Embryonic facial prominence (tissue), 1 donor: ENCODE measurements around the gene DIP2C.

ENCODE experiments used
- DNase-seq: peaks from one replicate; pipeline ENCODE4 v3.0.0-alpha.2; 2016; ENCODE audit errors: extremely low spot score

The DIP2C gene

GRCh38 chr10:555682-556350 lies 133.7 kb downstream of the DIP2C start:
- no peak for DNase-seq

DNA sequence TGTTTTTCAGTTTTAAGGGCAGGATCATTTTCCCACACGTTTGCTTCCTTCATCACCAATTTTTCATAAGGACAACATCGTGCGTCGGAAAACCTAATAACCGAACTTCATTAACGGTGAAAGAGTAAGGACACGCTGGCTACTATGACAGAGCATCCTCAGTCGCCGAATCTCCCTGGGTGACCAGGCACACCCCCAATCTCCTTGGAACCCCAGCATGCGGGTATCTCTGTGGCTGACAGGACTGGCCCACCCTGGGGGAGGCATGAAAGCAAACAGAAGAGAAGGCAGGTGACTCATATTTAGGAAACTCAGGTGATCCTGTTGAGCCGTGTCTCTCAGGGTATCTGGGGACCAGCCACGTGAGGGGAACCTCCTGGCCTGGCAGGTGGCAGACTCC lies 134.2 kb downstream of the DIP2C start:
- no peak for DNase-seq

GRCh38 chr10:554182-554848 lies 135.2 kb downstream of the DIP2C start:
- DNase-seq: no peak

- no peak for DNase-seq
Measured at GRCh38 chr10:553233-553632, 136.2 kb downstream of the DIP2C start.

- no peak for DNase-seq
Measured at GRCh38 chr10:552679-553078, 136.8 kb downstream of the DIP2C start.

DNA sequence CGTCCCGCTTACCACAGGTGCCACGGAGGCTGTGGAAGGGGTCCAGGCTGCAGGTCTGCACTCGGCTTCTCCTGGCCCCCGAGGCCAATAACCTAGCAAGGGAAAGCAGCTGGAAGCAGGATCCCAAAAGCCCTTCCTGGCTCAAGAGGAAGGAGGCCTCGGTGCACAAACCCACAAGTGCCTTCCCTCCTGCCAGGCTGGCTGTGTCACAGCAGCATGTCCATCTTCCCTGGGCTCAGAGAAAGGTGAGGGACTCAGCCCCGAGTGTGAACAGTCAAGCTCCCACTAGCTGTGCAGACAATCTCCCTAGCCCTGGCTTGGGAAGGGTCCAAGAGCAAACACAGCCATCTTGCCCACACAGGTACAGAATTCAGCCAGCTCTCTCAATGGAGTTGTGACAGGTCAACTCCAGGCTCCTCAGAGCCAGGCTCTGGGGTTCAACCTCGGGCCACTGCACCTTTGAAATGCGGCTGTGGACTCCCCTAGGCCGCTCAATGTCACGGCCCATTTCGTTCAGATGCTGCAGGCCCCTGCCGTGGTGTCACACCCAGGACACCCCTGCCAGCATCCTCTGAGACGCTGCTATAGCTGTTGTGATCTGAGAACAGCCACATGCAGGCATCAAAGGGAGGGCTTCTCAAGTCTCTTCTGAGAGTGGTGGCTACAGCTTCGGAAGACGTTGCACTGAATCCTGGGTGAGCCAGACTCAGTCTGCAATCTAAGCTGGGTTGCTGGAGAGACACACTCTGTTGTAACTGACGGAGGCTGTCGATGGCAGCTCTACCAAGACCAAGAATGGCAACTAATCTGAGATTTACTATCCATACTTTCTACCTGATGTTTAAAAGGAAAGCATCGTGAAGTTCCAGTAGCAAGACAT lies 137.9 kb downstream of the DIP2C start:
- no peak for DNase-seq

- DNase-seq: no peak
Measured at GRCh38 chr10:550665-551372, 138.6 kb downstream of the DIP2C start.

- DNase-seq: no peak
Measured at GRCh38 chr10:549391-549790, 140.1 kb downstream of the DIP2C start.

DNA sequence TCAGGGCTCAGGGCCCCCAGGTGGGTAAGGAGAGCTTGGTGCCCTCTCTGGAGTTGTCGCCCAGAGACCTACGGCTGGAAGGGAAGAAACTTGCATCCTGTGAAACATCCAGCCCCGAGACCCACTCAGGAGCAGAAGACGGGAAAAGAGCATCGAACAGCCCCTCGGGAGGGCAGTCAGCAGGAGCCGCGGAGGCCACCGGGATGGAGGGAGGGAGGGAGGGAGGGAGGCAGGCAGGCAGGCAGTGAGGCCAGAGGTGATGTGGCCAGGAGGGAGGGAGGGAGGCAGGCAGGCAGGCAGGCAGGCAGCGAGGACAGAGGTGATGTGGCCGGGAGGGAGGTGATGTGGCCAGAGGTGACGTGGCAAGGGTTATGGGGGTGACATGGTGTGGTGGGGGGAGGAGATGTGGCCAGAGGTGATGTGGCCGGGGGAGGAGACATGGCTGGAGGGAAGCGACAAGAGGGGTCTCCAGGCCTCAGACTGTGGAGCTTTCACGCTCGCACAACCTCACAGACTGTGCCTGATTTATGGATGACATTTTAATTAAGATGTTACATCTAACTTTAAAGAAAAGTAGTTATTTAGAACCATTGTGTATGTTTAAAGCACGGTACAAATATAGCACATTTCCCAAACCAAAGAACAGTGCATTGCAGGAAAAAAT lies 141.1 kb downstream of the DIP2C start:
- DNase-seq: no peak

DNA sequence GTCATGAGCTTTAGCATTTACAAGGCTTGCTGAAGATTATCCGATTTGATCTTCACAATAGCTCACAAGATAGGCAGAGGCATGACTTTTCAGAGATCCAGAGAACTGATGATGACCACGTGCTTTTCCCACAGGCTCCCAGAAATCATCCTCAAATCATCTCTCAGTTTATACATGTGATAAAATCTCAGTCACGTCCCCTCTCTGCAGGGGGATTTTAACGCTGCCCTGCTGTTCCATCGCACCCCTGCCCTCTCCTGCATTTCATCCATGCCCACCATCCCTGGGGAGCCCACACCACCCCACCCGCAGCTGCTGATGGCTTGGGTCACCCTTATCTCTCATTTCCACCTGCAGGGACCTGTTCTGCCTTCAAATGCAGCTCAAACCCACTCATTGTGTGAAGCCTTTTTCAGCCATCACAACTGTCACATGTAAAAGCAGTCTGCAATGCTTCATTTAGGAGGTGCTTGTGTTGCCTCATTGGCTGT lies 141.8 kb downstream of the DIP2C start:
- DNase-seq: no peak

DNA sequence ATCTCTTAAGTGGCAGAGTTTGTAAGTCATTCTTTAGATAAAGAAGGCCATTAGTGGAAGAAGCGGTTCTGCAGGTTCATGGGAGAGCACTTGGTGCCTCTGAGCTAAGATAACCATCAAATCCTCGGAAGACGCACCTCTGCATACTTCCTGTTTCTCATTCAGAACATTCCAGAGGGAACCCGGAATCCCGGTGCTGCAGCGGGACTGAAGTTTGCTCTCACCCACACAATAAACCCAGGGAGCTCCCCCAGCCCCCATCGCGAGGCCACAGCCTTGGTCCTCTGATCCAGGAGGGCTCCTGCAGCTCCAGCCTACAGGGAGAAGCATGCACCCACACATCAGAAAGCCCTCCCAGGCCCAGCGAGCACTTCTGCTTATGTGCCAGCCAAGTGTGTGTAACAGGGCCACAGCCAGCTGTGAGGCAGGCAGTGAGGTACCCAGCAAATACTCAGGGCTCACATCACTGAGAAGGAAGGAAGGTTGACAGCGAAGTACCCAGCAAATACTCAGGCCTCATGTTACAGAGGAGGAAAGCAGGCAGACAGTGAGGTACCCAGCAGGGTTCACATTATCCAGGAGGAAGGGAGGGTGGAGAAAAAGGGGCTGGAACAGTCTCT lies 142.4 kb downstream of the DIP2C start:
- DNase-seq: no peak

DNA sequence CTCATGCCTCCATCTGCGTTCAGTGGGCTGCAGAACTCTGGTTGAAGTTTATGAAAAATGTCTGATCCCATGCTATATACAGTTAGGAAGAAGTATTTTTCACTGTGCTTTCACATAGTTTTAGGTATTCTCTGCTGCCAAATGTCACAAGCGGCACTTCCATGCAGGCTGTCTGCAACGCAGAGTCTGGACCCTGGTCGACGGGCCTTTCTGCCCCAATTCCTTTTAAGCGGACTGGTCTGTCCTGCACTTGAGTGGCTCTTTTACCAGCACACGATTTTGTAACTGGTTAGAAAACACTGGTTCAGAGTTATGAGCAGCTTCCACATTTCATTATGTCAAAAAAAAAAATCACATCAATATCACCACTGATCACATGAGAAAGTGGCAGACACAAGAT lies 143.0 kb downstream of the DIP2C start:
- DNase-seq: no peak

DNA sequence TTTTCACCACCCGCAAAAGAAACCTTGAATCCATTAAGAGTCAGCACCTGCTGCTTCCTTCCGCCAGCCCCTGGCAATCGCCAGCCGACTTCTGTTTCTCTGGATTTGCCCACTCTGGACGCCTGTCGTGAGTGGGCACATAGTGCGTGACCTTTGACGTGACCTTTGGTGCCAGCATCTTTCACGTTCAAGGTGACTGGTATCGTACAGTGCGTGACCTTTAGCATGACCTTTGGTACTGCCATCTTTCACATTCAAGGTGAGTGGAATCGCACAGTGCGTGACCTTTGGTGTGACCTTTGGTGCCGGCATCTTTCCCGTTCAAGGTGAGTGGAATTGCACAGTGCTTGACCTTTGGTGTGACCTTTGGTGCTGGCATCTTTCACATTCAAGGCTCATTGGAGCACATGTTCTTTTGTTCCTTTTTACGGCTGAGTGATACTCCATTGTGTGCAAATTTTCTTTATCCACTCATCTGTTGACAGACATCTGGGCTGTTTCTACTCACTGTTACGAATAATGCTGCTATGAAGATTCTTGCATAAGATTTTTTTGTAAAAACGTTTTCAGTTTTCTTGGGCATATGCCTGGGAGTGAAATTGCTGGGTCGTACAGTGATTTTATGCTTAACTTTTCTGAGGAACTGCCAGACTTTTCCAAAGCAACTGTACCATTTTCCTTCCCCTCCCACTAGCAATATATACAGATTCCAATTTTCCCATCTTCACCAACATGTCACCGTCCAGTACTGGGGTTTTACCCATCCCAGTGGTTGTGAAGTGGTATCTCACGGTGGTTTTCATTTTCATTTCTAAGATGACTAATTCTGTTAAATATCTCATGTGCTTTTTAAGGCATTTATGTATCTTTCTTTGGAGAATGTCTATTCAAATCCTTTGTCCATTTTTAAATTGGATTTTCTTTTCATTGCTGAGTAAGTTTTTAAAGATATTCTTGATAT lies 145.3 kb downstream of the DIP2C start:
- DNase-seq: no peak

DNA sequence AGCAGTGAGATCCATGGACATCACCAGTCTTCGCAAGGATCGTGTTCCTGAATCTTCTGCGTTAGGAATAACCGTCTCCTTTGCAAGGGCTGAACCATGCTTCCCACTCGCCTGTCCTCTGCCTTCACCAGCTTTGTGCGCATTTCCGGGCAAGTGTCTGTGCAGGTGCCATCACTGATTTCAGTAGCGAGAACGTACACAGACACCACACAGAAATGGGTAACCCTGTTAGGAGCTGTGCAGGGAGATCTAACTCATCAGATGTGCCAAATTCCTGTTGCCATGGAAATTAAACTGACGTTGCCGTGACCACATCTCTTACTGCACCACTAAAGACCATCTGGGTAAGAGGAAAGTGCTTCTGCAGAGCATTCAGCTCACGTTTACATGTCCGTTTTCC lies 146.3 kb downstream of the DIP2C start:
- DNase-seq: no peak

DNA sequence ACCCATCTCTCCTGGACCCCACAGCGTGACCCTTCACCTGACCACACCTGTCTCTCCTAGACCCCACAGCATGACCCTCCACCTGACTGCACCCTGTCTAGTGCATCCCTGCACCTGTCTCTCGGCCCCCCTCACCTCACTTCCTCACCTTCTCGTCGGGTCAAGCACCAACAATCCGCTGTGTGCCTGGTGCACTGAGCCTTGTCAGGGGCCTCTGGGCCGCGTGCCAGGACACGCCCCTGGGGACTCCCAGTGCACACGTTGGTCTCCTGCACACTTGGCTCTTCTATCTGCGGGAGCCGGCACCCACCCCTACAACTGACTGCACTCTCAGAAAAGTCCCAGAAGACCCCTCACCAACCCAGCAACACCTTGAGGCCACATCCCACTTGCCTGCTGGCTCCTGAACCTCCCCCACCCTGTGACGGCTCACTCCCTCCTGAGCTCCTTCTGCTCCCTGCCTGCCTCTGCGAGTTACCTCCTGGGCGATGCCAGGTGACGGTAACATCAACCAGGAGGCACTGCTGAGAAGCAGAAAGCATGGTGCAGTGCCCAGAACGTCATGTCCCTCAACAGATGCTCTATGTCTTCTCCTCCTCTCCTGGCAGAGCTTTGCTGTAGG lies 147.6 kb downstream of the DIP2C start:
- DNase-seq: no peak

- no peak for DNase-seq
Measured at GRCh38 chr10:541041-541440, 148.4 kb downstream of the DIP2C start.

GRCh38 chr10:538895-539294 lies 150.6 kb downstream of the DIP2C start:
- no peak for DNase-seq

DNA sequence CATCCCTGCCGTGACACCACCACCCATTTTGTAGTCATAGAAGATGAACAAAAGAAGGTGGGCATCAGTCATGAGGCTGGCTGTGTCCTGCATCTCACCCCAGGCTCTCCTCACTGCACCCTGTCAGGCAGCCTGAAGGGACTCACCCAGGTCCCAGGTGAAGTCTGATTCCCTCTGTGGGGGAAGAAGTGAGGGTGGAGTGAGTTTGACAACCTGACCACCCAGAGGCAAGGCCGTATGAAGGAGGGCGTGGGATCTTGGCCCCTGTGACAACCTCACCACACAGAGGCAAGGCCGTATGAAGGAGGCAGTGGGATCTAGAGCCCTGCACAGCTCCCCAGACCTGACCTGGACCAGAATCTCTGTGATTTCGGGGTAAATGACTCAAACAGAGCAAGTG lies 152.5 kb downstream of the DIP2C start:
- DNase-seq: no peak

- no peak for DNase-seq
Measured at GRCh38 chr10:536371-536925, 153.0 kb downstream of the DIP2C start.
